ENCODE data around the gene CNR1.

CNR1 gene

GRCh38 chr6:88145298-88145963, 20.7 kb downstream of the CNR1 start:
- no peak for TF ChIP-seq CTCF (IDR thresholded peaks at IDR 0.05; ENCODE audit: control insufficient read depth, extremely low read depth, insufficient read depth)
- H3K4me3 ChIP-seq (ENCODE audit: low read depth, low read length) = no peak overlapping the region
- DNase-seq (ENCODE audit: low read depth) = no peak

DNA sequence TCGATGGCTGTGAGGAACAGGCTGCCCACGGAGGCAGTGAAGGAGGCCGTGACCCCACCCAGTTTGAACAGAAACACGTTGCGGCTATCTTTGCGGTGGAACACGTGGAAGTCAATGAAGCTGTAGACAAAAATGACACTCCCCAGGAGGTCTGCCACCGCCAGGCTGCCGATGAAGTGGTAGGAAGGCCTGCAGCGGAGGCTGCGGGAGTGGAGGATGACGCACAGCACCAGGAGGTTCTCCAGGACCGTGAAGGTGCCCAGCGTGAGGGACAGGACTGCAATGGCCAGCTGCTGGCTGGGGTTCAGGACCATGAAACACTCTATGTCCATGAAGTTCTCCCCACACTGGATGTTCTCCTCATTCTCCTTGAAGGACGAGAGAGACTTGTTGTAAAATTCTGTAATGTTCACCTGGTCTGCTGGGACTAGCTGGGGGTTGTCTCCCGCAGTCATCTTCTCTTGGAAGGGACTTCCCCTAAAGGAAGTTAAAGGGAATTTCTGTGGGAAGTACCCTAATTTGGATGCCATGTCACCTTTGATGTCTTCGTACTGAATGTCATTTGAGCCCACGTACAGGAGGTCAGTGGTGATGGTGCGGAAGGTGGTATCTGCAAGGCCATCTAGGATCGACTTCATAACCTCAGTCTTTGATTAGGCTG, 21.4 kb downstream of the CNR1 start:
- H3K4me3 ChIP-seq (ENCODE audit: low read depth, low read length) = no peak overlapping the region
- DNase-seq (ENCODE audit: low read depth) = no peak
- no peak for TF ChIP-seq CTCF (IDR thresholded peaks at IDR 0.05; ENCODE audit: control insufficient read depth, extremely low read depth, insufficient read depth)

DNA sequence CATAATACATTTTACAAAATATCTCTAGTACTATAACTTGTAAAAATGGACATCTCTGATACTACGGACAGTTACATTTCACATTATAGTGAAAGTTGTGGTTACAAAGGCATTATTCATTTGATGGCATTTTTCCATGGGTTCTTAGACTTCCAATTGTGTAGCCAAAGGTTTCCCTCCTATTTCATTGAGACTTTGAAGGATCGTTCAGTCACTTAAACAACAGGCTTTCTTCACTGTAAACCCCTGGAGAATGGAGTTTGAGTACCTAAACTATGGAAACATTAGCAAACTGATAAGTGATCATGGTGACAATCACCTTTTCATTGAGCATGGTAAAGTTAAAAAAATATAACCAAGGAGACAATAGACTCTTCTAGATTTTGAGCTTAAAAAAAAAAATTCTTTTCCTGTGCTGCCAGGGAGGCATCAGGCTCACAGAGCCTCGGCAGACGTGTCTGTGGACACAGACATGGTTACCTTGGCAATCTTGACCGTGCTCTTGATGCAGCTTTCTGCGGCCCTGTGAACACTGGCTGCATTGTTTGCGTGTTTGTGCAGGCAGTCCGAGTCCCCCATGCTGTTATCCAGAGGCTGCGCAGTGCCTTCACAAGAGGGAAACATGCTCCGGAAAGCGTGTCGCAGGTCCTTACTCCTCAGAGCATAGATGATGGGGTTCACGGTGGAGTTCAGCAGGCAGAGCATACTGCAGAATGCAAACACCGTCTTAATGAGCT, 22.6 kb downstream of the CNR1 start:
- TF ChIP-seq CTCF (IDR thresholded peaks at IDR 0.05; ENCODE audit: control insufficient read depth, extremely low read depth, insufficient read depth) = no peak
- no peak for DNase-seq (ENCODE audit: low read depth)

DNA sequence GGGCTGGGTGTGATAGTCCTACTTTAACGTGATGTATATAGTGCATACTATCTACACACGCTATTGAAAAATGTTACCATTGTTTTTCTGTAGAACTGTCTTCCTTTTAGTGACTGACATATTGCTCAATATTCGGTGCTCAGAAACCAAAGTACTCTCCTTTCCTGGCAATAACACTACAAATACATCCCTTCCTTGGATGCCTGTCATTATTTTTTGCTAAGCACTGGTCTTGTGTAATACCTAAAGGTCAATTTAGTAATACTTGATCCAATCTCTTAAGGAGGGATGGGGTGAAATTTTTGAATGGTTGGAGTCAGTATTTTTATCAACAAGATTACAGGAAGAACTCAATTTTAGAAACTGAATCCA, 23.9 kb downstream of the CNR1 start:
- DNase-seq (ENCODE audit: low read depth) = no peak
- TF ChIP-seq CTCF (IDR thresholded peaks at IDR 0.05; ENCODE audit: control insufficient read depth, extremely low read depth, insufficient read depth) = no peak
- H3K4me3 ChIP-seq (ENCODE audit: low read depth, low read length) = no peak overlapping the region

More for the DNA sequence above, 22.6 kb downstream of the CNR1 start:
- no peak overlapping the region for H3K4me3 ChIP-seq (ENCODE audit: low read depth, low read length)

DNA sequence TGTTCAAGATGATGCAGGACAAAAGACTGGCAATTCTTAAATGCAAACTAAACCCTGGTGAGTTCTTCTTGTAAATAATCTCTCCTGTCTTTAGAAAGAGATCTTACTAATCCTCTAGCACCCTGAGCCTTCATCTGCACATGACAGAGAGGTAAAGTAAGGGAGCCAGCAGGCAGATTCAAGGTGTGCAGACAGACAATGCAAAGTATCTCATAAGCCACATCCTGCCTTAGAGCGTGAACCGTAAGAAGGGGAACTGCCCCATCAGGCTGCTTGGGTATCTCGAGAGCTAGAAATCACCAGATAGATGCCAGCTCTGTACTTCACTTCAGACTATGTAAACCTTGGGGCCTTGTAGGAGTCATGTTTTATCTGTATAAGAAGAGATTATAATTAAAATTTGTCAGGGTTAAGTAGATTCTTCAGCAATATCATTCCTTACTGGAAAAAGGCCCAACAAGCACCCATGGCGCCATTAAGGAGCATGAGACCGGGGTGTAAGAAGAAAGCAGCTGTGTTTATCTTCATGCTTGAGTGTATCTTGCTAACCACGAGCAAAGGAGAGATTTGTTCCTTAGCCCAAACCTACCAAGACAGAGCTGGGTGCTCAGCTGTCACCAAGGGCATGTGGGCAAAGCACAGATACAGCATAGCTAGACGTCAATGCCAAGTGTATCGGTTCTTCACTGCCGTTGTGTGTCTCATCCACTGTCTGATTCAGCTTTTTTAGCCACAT, 24.4 kb downstream of the CNR1 start:
- no peak for DNase-seq (ENCODE audit: low read depth)
- no peak for TF ChIP-seq CTCF (IDR thresholded peaks at IDR 0.05; ENCODE audit: control insufficient read depth, extremely low read depth, insufficient read depth)
- no peak overlapping the region for H3K4me3 ChIP-seq (ENCODE audit: low read depth, low read length)

DNA sequence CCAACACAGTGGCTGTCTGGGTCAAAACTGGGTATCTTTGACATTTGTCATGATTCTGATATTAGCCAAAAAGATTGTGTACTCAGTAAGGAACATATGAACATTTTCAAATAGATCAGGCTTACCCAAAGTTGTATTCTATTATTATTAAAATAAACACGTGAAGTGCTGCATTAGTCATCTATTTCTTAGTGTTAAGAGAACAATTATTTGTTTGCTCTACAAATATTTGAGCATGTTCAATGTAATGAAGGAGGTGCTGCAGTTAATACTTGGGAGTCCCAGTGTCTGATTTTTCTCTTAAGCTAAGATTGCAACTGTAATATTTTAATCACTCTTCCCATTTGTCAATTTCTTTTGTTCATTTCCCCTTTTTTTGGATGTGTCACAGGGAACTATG, 28.2 kb downstream of the CNR1 start:
- DNase-seq (ENCODE audit: low read depth) = no peak
- H3K4me3 ChIP-seq (ENCODE audit: low read depth, low read length) = no peak overlapping the region
- no peak for TF ChIP-seq CTCF (IDR thresholded peaks at IDR 0.05; ENCODE audit: control insufficient read depth, extremely low read depth, insufficient read depth)

Measured in LNCaP clone FGC (cell line).